ENCODE data around the gene MACROD2.

GRCh38 chr20:14543040-14543439 lies 547.7 kb downstream of the MACROD2 start:
- TF ChIP-seq CTCF (conservative IDR thresholded peaks at IDR 0.05; ENCODE audit: low read depth in 2 of 2) (no peak), POLR2AphosphoS5 (IDR thresholded peaks at IDR 0.05; ENCODE audit: low read depth) (no peak), REST (IDR thresholded peaks at IDR 0.05; ENCODE audit: unreplicated experiment) (no peak)

Measured in GM23338 (cell line).